Gastrocnemius medialis (tissue), 4 donors: ENCODE data around the gene RIN3.

Experiments
- POLR2A ChIP-seq, 2 donors: fragments of 450-650 bp; IDR thresholded peaks; one replicate each; pipeline ENCODE4 v1.6.1; 2017; ENCODE audit warnings: antibody characterized with exemption in 2 of 2, mild to moderate bottlenecking in 2 of 2, moderate library complexity in 2 of 2
- TF ChIP-seq, protein P1 (sequence below), 5 experiments: fragments of 450-650 bp in 3 of 5; fragments of 200-600 bp in 2 of 5; sonication (generic) in 2 of 5; IDR thresholded peaks in 4 of 5; conservative IDR thresholded peaks in 1 of 5; 1 replicate in 4 of 5; 2 replicates in 1 of 5; pipeline ENCODE4 v1.5.1; 2016 to 2019; ENCODE audit warnings: antibody characterized with exemption in 5 of 5, mild to moderate bottlenecking in 3 of 5, moderate library complexity in 3 of 5

DNA sequence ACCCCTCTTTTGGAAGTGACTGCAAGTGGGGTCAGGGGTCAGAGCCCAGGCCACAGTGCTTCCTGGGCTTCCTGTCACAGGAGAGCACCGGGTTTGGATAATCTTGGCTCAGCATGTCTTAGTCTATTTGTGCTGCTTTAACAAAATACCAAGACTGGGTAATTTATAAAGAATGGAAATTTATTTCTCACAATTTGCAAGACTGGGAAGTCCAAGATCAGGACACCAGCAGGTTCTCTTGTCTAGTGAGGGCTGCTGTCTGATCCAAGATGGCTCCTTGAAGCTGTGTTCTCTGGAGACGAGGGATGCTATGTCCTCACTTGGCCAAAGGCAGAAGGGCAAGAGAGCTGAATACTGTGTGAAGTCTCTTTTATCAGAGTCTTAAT, 74.1 kb downstream of the RIN3 start:
- TF ChIP-seq, protein P1, sequence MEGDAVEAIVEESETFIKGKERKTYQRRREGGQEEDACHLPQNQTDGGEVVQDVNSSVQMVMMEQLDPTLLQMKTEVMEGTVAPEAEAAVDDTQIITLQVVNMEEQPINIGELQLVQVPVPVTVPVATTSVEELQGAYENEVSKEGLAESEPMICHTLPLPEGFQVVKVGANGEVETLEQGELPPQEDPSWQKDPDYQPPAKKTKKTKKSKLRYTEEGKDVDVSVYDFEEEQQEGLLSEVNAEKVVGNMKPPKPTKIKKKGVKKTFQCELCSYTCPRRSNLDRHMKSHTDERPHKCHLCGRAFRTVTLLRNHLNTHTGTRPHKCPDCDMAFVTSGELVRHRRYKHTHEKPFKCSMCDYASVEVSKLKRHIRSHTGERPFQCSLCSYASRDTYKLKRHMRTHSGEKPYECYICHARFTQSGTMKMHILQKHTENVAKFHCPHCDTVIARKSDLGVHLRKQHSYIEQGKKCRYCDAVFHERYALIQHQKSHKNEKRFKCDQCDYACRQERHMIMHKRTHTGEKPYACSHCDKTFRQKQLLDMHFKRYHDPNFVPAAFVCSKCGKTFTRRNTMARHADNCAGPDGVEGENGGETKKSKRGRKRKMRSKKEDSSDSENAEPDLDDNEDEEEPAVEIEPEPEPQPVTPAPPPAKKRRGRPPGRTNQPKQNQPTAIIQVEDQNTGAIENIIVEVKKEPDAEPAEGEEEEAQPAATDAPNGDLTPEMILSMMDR (IDR thresholded peaks at IDR 0.05 in 4 of 5, conservative IDR thresholded peaks at IDR 0.05 in 1 of 5) = no peak
- no peak for TF ChIP-seq POLR2A (IDR thresholded peaks at IDR 0.05)
